ENCODE data around the gene LIN7A. TPM values are rescaled to one million over a fixed set of nuclear protein-coding genes. Genes with fewer than 3 reads are reported as not detected.
"Not testable (repeated sequence)": the region's sequence is repeated elsewhere in the genome, so short reads cannot be mapped to it uniquely, and the experiment has no call there.

LIN7A gene
- total RNA-seq, 1 donor from 2014 or later: 0.07 TPM

- no peak for DNase-seq (ENCODE audit: low read depth, low spot score)
Measured at GRCh38 chr12:80811957-80812708, 125.6 kb downstream of the LIN7A start.

GRCh38 chr12:80810874-80811273, 126.9 kb downstream of the LIN7A start:
- no peak for DNase-seq (ENCODE audit: low read depth, low spot score)

- DNase-seq (ENCODE audit: low read depth, low spot score): no peak
Measured at GRCh38 chr12:80807640-80808288, 130.0 kb downstream of the LIN7A start.

- DNase-seq (ENCODE audit: low read depth, low spot score): no peak
Measured at GRCh38 chr12:80805106-80805505, 132.6 kb downstream of the LIN7A start.

- DNase-seq (ENCODE audit: low read depth, low spot score): no peak
Measured at GRCh38 chr12:80802652-80803400, 134.9 kb downstream of the LIN7A start.

GRCh38 chr12:80798281-80798680, 139.5 kb downstream of the LIN7A start:
- no peak for DNase-seq (ENCODE audit: low read depth, low spot score)

GRCh38 chr12:80794551-80794950, 143.2 kb downstream of the LIN7A start:
- no peak for DNase-seq (ENCODE audit: low read depth, low spot score)

GRCh38 chr12:80792861-80793260, 144.9 kb downstream of the LIN7A start:
- no peak for DNase-seq (ENCODE audit: low read depth, low spot score)

- DNase-seq (ENCODE audit: low read depth, low spot score): no peak
Measured at GRCh38 chr12:80791863-80792262, 145.9 kb downstream of the LIN7A start.

- DNase-seq (ENCODE audit: low read depth, low spot score): not testable (repeated sequence)
Measured at GRCh38 chr12:80788407-80788806, 149.3 kb downstream of the LIN7A start.

- DNase-seq (ENCODE audit: low read depth, low spot score): not testable (repeated sequence)
Measured at GRCh38 chr12:80782963-80783470, 154.7 kb downstream of the LIN7A start.

GRCh38 chr12:80781313-80781712, 156.4 kb downstream of the LIN7A start:
- no peak for DNase-seq (ENCODE audit: low read depth, low spot score)

- DNase-seq (ENCODE audit: low read depth, low spot score): no peak
Measured at GRCh38 chr12:80780746-80781145, 157.0 kb downstream of the LIN7A start.

GRCh38 chr12:80778005-80778541, 159.7 kb downstream of the LIN7A start:
- DNase-seq (ENCODE audit: low read depth, low spot score): peak; percentile 66

GRCh38 chr12:80777587-80777986, 160.1 kb downstream of the LIN7A start:
- peak; percentile 48 for DNase-seq (ENCODE audit: low read depth, low spot score)

- DNase-seq (ENCODE audit: low read depth, low spot score): no peak
Measured at GRCh38 chr12:80776706-80777105, 161.0 kb downstream of the LIN7A start.

GRCh38 chr12:80770958-80771357, 166.8 kb downstream of the LIN7A start:
- no peak for DNase-seq (ENCODE audit: low read depth, low spot score)

- no peak for DNase-seq (ENCODE audit: low read depth, low spot score)
Measured at GRCh38 chr12:80769553-80770140, 168.1 kb downstream of the LIN7A start.

- DNase-seq (ENCODE audit: low read depth, low spot score): no peak
Measured at GRCh38 chr12:80766897-80767296, 170.8 kb downstream of the LIN7A start.

- no peak for DNase-seq (ENCODE audit: low read depth, low spot score)
Measured at GRCh38 chr12:80766210-80766609, 171.5 kb downstream of the LIN7A start.

GRCh38 chr12:80763874-80764273, 173.9 kb downstream of the LIN7A start:
- DNase-seq (ENCODE audit: low read depth, low spot score): peak; percentile 1

All from pulmonary artery endothelial cell (primary cell).